RWPE1 (cell line): ENCODE measurements around the gene CDK7.

ENCODE experiments used
- CTCF ChIA-PET: fragments of 350-600 bp; sonication (Branson Sonifier 250); formaldehyde crosslinking; extraction: SDS; loops from one replicate; lab custom pipeline; 2021; lab: Yijun Ruan, JAX
- POLR2A ChIA-PET: fragments of 400-600 bp; formaldehyde crosslinking; extraction: SDS; loops from one replicate; lab custom pipeline; 2020; ENCODE audit warnings: antibody characterized with exemption; ENCODE audit not compliant: low non-redundant PET; lab: Yijun Ruan, JAX
- DNase-seq: peaks from one replicate; pipeline ENCODE4 v3.0.0; 2012; ENCODE audit warnings: low spot score
- H3K27ac ChIP-seq: fragments of 450-650 bp; 2 replicates; pipeline ENCODE4 v1.5.1; 2017
- CTCF ChIP-seq: fragments of 450-650 bp; conservative IDR thresholded peaks from 2 replicates; pipeline ENCODE4 v1.5.1; 2017; ENCODE audit warnings: low read depth, mild to moderate bottlenecking

Gene CDK7

DNA sequence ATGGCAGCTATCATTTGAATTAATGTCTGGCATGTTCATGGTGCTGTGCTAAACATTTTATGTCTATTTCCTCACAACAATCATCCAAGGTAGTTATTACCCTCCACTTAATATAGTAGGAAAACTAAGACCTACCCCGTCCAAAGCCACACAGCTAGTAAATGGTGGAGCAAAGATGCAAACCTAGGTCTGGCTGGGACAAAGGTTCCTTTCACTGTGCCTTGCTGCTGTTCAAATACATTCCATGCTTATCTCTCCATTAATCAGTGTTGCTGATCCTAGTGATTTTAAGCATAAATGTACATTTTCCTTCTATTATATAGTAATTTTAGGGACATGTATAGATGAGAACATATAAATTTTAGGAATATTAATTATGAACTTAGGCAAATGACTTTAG lies 59.2 kb downstream of the CDK7 start:
- no peak overlapping the region for H3K27ac ChIP-seq
- ChIA-PET POLR2A (interaction anchor here (0.7 kb wide), 1 partner anchor 94 kb away, joined by 3 read pairs; no protein-coding TSS in a partner anchor), CTCF (no interaction called here)
- DNase-seq = no peak
- no peak for TF ChIP-seq CTCF

DNA sequence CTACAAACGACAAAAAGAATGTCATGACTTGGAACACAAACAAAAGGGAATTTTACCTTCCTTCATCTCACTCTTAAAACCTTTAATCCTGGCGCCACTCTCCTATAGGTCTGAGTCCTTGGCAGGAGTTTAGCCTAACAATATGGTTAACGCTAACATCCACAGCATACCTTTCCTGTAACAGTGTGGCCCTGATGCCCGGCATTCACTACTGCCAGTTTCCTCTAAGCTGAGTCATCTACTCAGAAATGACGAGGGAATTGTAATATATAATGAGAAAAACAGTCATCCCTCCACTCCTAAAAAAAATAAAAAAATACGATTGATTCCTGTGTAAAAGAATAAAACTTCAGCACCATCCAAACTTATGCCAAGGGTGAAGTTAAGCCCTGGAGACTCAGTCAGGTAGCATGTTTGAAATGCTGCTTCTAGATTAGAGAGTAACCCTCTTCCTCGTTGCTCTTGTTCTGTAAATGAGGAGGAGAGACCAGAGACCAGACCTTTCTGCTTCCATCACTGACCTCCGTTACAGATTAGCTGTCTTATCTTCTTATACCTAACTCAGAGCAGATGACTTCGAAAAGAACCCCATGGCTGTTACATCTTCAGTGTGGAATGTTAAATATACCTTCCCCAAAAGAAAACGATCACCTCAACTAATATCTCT lies 60.5 kb downstream of the CDK7 start:
- DNase-seq = no peak
- ChIA-PET POLR2A (no interaction called here), CTCF (interaction anchor here (0.6 kb wide), 2 partner anchors 9 to 17 kb away, joined by 5 to 6 read pairs; no protein-coding TSS in a partner anchor)
- H3K27ac ChIP-seq = no peak overlapping the region
- TF ChIP-seq CTCF = no peak

DNA sequence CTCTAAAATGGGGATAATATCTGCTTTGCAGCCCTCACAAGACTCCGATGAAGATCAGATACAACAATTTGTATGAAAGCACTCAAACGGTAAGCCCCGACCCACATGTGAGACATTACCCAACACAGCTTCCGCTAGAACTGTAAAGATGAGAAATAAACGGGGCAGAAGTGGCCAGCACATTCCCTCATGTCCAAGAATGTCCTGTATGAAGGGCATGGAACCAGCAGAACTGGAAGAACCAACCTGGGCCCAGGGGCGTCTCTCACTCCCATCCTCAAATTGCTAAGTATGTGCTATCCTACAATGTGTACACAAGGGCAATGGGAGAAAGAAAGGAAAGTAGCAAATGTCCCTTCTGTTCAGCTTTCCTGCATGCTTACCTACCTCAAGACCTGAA lies 64.9 kb downstream of the CDK7 start:
- DNase-seq = no peak
- no peak for TF ChIP-seq CTCF
- ChIA-PET POLR2A (no interaction called here), CTCF (no interaction called here)
- H3K27ac ChIP-seq = no peak overlapping the region

- no peak for DNase-seq
- ChIA-PET CTCF (no interaction called here), POLR2A (no interaction called here)
- H3K27ac ChIP-seq = no peak overlapping the region
- no peak for TF ChIP-seq CTCF
Measured at GRCh38 chr5:69300537-69301203, 66.0 kb downstream of the CDK7 start.

DNA sequence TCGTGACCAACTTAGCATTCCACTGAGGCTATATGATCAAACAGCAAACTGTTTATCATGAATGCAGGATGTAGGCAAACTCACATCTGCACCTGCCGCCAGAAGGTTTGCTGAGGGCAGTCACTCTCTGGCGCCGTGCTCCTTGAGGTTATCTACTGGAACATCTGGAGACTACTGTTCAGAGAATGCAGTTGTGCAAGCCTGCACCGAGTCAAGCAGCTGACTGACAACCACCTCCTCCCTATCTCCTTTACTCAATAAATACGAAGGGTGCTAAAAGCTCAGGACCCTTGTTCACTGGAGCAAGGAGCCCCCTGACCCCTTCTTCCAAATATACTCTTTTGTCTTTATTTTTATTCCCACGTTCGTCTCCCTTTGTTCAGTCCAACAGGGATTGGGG lies 70.8 kb downstream of the CDK7 start:
- no peak for TF ChIP-seq CTCF
- no peak for DNase-seq
- POLR2A ChIA-PET = no interaction called here
- H3K27ac ChIP-seq = no peak overlapping the region
- CTCF ChIA-PET = no interaction called here

DNA sequence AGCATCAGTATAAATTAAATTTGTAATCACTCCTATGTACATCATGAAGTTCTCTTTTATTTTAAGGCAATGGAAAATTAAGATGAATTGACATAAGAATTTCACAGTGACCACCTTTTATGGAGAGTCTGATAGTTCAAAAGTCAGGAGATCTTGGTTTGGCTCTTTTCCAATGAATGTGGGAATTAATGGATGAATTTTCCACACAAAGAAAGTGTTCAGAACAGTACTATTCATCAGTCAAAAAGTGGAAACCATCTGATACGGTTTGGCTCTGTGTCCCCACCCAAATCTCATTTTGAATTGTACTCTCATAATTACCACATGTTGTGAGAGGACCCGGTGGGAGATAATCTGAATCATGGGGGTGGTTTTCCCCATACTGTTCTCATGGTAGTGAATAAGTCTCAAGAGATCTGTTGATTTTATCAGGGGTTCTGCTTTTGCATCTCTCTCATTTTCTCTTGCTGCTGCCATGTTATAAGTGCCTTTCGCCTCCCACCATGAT lies 73.4 kb downstream of the CDK7 start:
- no peak for DNase-seq
- TF ChIP-seq CTCF = no peak
- ChIA-PET CTCF (interaction anchor here (0.6 kb wide), 1 partner anchor 420 kb away, joined by 5 read pairs; no protein-coding TSS in a partner anchor), POLR2A (no interaction called here)
- H3K27ac ChIP-seq = no peak overlapping the region
